ENCODE data around the gene VTI1B.

DNA sequence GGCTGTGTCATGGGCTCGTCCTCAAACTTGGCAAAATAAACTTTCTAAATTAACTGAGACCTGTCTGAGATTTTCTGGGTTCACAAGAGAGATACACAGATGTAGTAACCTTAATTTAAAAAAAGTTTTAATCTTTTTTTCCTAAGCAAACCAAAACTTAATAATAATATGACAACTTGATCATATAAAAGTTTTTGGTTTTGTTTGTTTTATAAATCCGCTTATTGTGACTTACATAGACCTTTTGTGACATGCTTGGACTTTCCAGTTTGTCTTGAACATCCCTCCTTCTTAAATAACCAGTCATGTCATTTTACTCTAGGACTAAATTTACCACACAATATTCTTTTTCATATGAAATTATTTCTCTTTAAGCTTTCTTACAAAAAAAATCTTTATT, 35.8 kb upstream of the VTI1B start:
- TF ChIP-seq, protein P1, sequence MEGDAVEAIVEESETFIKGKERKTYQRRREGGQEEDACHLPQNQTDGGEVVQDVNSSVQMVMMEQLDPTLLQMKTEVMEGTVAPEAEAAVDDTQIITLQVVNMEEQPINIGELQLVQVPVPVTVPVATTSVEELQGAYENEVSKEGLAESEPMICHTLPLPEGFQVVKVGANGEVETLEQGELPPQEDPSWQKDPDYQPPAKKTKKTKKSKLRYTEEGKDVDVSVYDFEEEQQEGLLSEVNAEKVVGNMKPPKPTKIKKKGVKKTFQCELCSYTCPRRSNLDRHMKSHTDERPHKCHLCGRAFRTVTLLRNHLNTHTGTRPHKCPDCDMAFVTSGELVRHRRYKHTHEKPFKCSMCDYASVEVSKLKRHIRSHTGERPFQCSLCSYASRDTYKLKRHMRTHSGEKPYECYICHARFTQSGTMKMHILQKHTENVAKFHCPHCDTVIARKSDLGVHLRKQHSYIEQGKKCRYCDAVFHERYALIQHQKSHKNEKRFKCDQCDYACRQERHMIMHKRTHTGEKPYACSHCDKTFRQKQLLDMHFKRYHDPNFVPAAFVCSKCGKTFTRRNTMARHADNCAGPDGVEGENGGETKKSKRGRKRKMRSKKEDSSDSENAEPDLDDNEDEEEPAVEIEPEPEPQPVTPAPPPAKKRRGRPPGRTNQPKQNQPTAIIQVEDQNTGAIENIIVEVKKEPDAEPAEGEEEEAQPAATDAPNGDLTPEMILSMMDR (IDR thresholded peaks at IDR 0.05; ENCODE audit: insufficient read depth, low read length, poor library complexity, severe bottlenecking), result no peak
- no peak for TF ChIP-seq EZH2phosphoT487 (conservative IDR thresholded peaks at IDR 0.05; ENCODE audit: low read length)
